GM12878 (cell line): Measurements from ENCODE around the gene MALRD1. TPM values are rescaled to one million over a fixed set of nuclear protein-coding genes. Genes with fewer than 3 reads are reported as not detected.

Source experiments
- ATAC-seq: fragments of 200-7000 bp; cut with Tn5 transposase; 3 replicates; pipeline ENCODE4 v1.9.1; 2020; ENCODE audit warnings: mild to moderate bottlenecking, moderate library complexity
- BruUV-seq: library from RNA; stranded (reverse); fragments of 400-500 nt; replicated peaks from 2 replicates; lab custom pipeline; 2021; lab: Mats Ljungman, UMichigan
- CTCF ChIA-PET: fragments of 300-600 bp; sonication (Branson Sonifier 250); formaldehyde crosslinking; extraction: SDS; loops from one replicate; lab custom pipeline; 2021; ENCODE audit warnings: inconsistent platforms; lab: Yijun Ruan, JAX
- POLR2A ChIA-PET: fragments of 350-600 bp; formaldehyde crosslinking; extraction: SDS; loops from one replicate; lab custom pipeline; 2021; ENCODE audit warnings: inconsistent platforms; lab: Charles Lee
- RAD21 ChIA-PET: fragments of 300-600 bp; sonication (Branson Sonifier 250); formaldehyde crosslinking; loops from one replicate; lab custom pipeline; 2023; ENCODE audit warnings: antibody characterized with exemption; ENCODE audit not compliant: unreplicated experiment; lab: Charles Lee
- SMC1A ChIA-PET: fragments of 300-600 bp; sonication (Branson Sonifier 250); formaldehyde crosslinking; loops from one replicate; lab custom pipeline; 2023; ENCODE audit not compliant: unreplicated experiment, uncharacterized antibody; lab: Charles Lee
- DNase-seq: peaks from one replicate; pipeline ENCODE4 v3.0.0-alpha.2; 2011; ENCODE audit warnings: low read depth, low spot score
- FAIRE-seq: peaks from 3 replicates; lab custom pipeline; 2011; peaks lifted over from hg19 to GRCh38; lab: Jason Lieb, UNC
- H2AFZ ChIP-seq: 2 replicates; pipeline ENCODE4 v1.6.0; 2011; ENCODE audit warnings: low read depth, low read length, control low read depth; ENCODE audit not compliant: control insufficient read depth
- H3K27ac ChIP-seq: 2 replicates; pipeline ENCODE4 v1.5.1; 2011; ENCODE audit warnings: control low read depth; ENCODE audit not compliant: control insufficient read depth, insufficient read depth
- H3K27me3 ChIP-seq, 2 experiments: replicated peaks in 1 of 2; 2 replicates each; pipeline versions ENCODE4 v1.6.0 to v1.6.1; 2011; ENCODE audit warnings: low read length in 1 of 2; ENCODE audit not compliant: control insufficient read depth in 2 of 2, insufficient read depth in 2 of 2
- H3K36me3 ChIP-seq, 2 experiments: 2 replicates each; pipeline ENCODE4 v1.5.1; 2011; ENCODE audit warnings: low read length in 1 of 2; ENCODE audit not compliant: control insufficient read depth in 2 of 2, insufficient read depth in 2 of 2
- H3K4me1 ChIP-seq: 2 replicates; pipeline ENCODE4 v1.6.1; 2011; ENCODE audit warnings: mild to moderate bottlenecking, low read length, moderate library complexity, mixed read lengths; ENCODE audit not compliant: control insufficient read depth, insufficient read depth
- H3K4me2 ChIP-seq: 2 replicates; pipeline ENCODE4 v1.6.0; 2011; ENCODE audit warnings: control low read depth; ENCODE audit not compliant: control insufficient read depth, insufficient read depth
- H3K4me3 ChIP-seq: fragments of 200-600 bp; sonication (generic); 2 replicates; pipeline ENCODE4 v1.5.1; 2016
- H3K79me2 ChIP-seq: 2 replicates; pipeline ENCODE4 v1.6.0; 2011; ENCODE audit warnings: low read length; ENCODE audit not compliant: control insufficient read depth, insufficient read depth
- H3K9ac ChIP-seq: 2 replicates; pipeline ENCODE4 v1.8.0; 2011; ENCODE audit warnings: low read length, control low read depth, mixed read lengths; ENCODE audit not compliant: control insufficient read depth, insufficient read depth
- H3K9me3 ChIP-seq: replicated peaks from 3 replicates; pipeline ENCODE4 v1.5.1; 2011; ENCODE audit warnings: mild to moderate bottlenecking, low read length; ENCODE audit not compliant: control insufficient read depth, insufficient read depth
- H4K20me1 ChIP-seq: 2 replicates; pipeline ENCODE4 v1.6.0; 2011; ENCODE audit not compliant: control insufficient read depth, insufficient read depth
- BACH1 ChIP-seq: fragments of 450-650 bp; IDR thresholded peaks from 2 replicates; pipeline ENCODE4 v1.6.1; 2017; ENCODE audit warnings: mild to moderate bottlenecking, borderline replicate concordance
- CEBPB ChIP-seq, 2 experiments: fragments of 150-350 bp in 1 of 2; IDR thresholded peaks; 2 replicates each; pipeline ENCODE4 v1.6.1; 2012 to 2014; ENCODE audit warnings: low read depth in 2 of 2, low read length in 2 of 2, borderline replicate concordance in 1 of 2, inconsistent platforms in 1 of 2
- CREM ChIP-seq: IDR thresholded peaks from 2 replicates; pipeline ENCODE4 v1.6.1; 2014; ENCODE audit warnings: antibody characterized with exemption, low read depth
- IKZF2 ChIP-seq, 2 experiments: fragments of 450-650 bp; IDR thresholded peaks; 2 replicates each; pipeline ENCODE4 v1.6.1; 2017; ENCODE audit warnings: mild to moderate bottlenecking in 2 of 2, moderate library complexity in 2 of 2
- JUND ChIP-seq: IDR thresholded peaks from 2 replicates; pipeline ENCODE4 v1.6.1; 2012; ENCODE audit warnings: low read depth, mild to moderate bottlenecking, low read length, improper control_type of control experiment, moderate library complexity
- NR2F1 ChIP-seq: fragments of 450-650 bp; conservative IDR thresholded peaks from 2 replicates; pipeline ENCODE4 v1.6.1; 2017; ENCODE audit warnings: mild to moderate bottlenecking
- PAX5 ChIP-seq: IDR thresholded peaks from 2 replicates; pipeline ENCODE4 v1.6.1; 2011; ENCODE audit warnings: low read depth, low read length, borderline replicate concordance
- RCOR1 ChIP-seq: conservative IDR thresholded peaks from 2 replicates; pipeline ENCODE4 v1.6.1; 2012; ENCODE audit warnings: low read depth, low read length, improper control_type of control experiment
- SREBF1 ChIP-seq: IDR thresholded peaks from 2 replicates; pipeline ENCODE4 v1.6.1; 2012; ENCODE audit warnings: mild to moderate bottlenecking, low read length
- ZNF207 ChIP-seq: fragments of 450-650 bp; IDR thresholded peaks from 2 replicates; pipeline ENCODE4 v1.6.1; 2014; ENCODE audit warnings: antibody characterized with exemption, mild to moderate bottlenecking, borderline replicate concordance
- WGBS: methylation state at CpG from one replicate; pipeline ENCODE4 v1.1.6; 2016; ENCODE audit warnings: low lambda C conversion rate; ENCODE audit not compliant: insufficient replicate concordance, insufficient coverage; ENCODE audit errors: missing lambda C conversion rate; 5-methylcytosine and 5-hydroxymethylcytosine counted together
- in situ Hi-C: fragments of 300-500 bp; cut with MboI; formaldehyde crosslinking; loops from 9 replicates; pipeline ENCODE4 v1.14.3; 2018; ENCODE audit warnings: mixed read lengths
- intact Hi-C: fragments of 100-400 bp; cut with micrococcal nuclease; formaldehyde crosslinking; loops from one replicate; pipeline ENCODE4 v1.14.2; 2022; ENCODE audit not compliant: unreplicated experiment
- polyA plus RNA-seq, 11 experiments: library from polyadenylated mRNA; depleted of rRNA in 4 of 11; unstranded in 6 of 11; stranded (reverse) in 5 of 11; fragments of >200 nt; fragmentation: Nextera tagmentation in 4 of 11; fragmentation: Illumina TruSeq in 1 of 11; extraction: Ambion mirVana in 4 of 11; extraction: Trizol in 1 of 11; gene quantifications; 1 replicate in 1 of 11; 2 replicates in 10 of 11; pipeline versions ENCODE4 v1.2.1 to v1.2.3, GENCODE V29; 2011 to 2016; ENCODE audit warnings: inconsistent platforms in 2 of 11, missing spikeins in 2 of 11, low read depth in 1 of 11
- total RNA-seq, 4 experiments: library from RNA; depleted of rRNA in 3 of 4; stranded (reverse); fragments of >200 nt in 3 of 4; fragmentation: Illumina TruSeq in 1 of 4; extraction: Trizol in 1 of 4; gene quantifications; 2 replicates each; pipeline versions ENCODE4 v1.2.1 to v1.2.3, GENCODE V29; 2013 to 2021
- TF ChIP-seq, protein P1 (sequence below): fragments of 450-650 bp; IDR thresholded peaks from 2 replicates; pipeline ENCODE4 v1.6.1; 2017; ENCODE audit warnings: mild to moderate bottlenecking, low read depth, inconsistent platforms; ENCODE audit not compliant: poor library complexity, severe bottlenecking

Gene MALRD1
- total and polyA plus RNA-seq, 10 of the 15 experiments (the other 5 are each of a cell fraction or from before 2014, with no cell fraction given) = 0.12 to 6.6 (median 0.26) TPM; not detected in 2

DNA sequence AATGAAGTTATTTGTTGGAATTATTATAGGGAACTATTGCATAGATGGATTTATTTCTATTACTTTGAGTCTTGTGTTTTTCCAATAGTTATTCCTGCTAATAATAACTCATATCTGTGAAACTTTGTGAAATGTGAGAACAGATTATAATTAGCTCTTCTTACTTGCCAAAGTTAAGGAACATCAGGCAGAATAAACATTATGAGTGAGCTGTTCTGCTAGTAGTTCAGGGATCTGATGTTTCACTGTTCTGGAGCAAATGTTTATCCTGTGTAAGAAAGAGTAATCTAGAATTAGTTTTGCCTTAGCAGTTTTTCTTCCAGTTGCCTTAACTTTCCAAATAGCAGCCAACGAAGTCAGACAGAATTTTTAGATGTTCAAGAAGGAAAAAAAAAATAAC, 522.4 kb downstream of the MALRD1 start (continued):
- TF ChIP-seq, protein P1, sequence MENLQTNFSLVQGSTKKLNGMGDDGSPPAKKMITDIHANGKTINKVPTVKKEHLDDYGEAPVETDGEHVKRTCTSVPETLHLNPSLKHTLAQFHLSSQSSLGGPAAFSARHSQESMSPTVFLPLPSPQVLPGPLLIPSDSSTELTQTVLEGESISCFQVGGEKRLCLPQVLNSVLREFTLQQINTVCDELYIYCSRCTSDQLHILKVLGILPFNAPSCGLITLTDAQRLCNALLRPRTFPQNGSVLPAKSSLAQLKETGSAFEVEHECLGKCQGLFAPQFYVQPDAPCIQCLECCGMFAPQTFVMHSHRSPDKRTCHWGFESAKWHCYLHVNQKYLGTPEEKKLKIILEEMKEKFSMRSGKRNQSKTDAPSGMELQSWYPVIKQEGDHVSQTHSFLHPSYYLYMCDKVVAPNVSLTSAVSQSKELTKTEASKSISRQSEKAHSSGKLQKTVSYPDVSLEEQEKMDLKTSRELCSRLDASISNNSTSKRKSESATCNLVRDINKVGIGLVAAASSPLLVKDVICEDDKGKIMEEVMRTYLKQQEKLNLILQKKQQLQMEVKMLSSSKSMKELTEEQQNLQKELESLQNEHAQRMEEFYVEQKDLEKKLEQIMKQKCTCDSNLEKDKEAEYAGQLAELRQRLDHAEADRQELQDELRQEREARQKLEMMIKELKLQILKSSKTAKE = no peak
- TF ChIP-seq NR2F1 (no peak), RCOR1 (no peak), PAX5 (no peak), SREBF1 (no peak), CREM (no peak), IKZF2 (IDR thresholded peaks at IDR 0.05) (no peak), ZNF207 (no peak)

DNA sequence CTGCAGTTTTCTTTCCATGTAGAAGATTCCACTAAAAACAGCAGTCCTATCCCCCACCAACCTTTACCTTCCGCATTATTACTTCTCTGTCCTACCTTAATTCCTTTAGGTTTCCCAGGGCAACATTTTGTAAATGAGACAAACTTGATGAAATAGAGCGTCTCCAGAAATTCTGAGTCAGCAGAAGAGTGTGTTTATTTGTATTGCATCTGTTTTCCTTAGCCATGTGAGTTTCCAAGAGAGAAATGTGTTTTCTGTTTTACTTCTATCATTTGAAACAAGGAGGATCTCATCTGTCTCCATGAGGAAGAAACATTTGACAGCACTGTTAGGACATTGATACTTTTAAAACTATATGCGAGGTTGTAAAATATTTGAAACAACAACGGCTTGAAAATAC, 523.5 kb downstream of the MALRD1 start:
- in situ Hi-C loops = no loop called here
- no peak for ATAC-seq
- Histone ChIP-seq H3K27ac (no peak overlapping the region), H3K9me3 (no peaks in the 10 kb centered on the region), H3K27me3 (no peaks in the 10 kb centered on the region), H3K9ac (no peak overlapping the region), H3K4me2 (no peak overlapping the region), H3K79me2 (no peaks in the 10 kb centered on the region), H2AFZ (no peak overlapping the region), H3K4me1 (no peaks in the 10 kb centered on the region), H3K36me3 (no peaks in the 10 kb centered on the region), H3K4me3 (no peak overlapping the region), H4K20me1 (no peaks in the 10 kb centered on the region)
- no peak for FAIRE-seq
- TF ChIP-seq BACH1 (no peak), CEBPB (IDR thresholded peaks at IDR 0.05; ENCODE audit: borderline replicate concordance in 1 of 2, low read depth in 2 of 2, low read length in 2 of 2) (no peak), JUND (no peak)
- intact Hi-C loops = no loop called here
- ChIA-PET RAD21 (no interaction called here), CTCF (no interaction called here), POLR2A (no interaction called here), SMC1A (no interaction called here)
- no peak for DNase-seq
- WGBS = 27% methylated on average over 4 of the region's 4 CpGs
- no TSS peak for BruUV-seq
